Stimulated activated CD4-positive, alpha-beta T cell treated with anti-CD3 and anti-CD28 coated beads, Interleukin-1b, Interleukin-23, amount 100 ng/mL, for 4 hours (primary cell): Measurements from ENCODE around the gene ZDHHC14.

Source experiments
- DNase-seq, 2 donors: peaks; one replicate each; pipeline ENCODE4 v3.0.0-alpha.2; 2020; ENCODE audit warnings: low read depth in 2 of 2

The ZDHHC14 gene

DNA sequence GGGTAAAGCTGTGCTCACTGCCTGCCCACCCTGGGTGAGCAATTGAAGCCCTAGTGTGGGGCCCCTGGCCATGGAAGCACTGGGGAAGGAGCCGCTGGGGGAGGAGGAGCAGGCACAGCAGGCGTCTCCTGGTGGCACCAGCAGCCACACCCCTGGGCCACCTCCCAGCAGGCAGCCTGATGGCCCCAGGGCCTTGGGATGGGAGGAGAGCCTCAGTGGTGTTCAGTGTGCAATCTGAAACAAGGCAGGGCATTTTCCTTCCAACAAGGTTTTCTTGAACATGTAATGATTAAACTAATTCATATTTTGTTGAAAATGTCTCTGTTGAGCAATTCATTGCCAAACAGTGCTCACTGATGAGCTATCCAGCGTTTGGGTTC, 151.0 kb downstream of the ZDHHC14 start:
- DNase-seq, result no peak

DNA sequence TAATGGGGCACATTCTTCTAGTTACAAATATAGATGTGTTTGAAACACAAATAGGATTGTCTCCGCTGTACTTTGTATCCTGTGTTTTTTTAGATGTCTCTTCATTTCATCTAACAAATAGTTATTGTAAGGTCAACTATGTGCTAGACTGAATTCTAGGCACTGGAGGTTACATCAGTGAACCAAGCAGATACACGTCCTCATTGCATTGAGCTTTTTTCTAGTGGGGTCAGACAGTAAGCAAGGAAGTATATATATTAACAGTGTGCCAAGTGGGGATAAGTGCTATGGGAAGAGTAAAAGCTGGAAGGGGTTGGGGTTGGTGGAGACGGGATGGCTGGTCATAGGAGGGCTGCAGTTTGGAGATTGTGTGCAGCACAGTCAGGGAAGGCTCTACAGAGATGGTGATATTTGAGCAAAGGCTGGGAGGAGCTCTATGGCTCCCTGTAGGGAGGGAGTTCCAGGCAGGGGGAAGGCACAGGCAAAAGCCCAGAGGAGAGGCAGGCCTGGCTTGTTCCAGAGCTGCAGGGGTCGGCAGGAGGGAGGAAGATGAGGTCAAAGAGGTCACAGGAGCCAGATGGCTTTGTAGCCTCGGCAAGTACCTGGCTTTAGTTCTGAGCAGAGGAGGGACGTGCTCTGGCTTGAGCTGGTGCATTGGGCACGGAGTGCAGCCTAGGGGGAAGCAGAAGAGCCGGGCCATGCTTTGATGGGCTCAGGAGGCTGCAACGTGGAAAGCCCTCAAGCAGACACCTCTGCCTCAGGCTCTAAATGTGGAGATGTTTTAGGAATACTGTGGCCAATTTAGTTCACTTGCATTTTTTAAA, 152.3 kb downstream of the ZDHHC14 start:
- DNase-seq, result no peak

DNA sequence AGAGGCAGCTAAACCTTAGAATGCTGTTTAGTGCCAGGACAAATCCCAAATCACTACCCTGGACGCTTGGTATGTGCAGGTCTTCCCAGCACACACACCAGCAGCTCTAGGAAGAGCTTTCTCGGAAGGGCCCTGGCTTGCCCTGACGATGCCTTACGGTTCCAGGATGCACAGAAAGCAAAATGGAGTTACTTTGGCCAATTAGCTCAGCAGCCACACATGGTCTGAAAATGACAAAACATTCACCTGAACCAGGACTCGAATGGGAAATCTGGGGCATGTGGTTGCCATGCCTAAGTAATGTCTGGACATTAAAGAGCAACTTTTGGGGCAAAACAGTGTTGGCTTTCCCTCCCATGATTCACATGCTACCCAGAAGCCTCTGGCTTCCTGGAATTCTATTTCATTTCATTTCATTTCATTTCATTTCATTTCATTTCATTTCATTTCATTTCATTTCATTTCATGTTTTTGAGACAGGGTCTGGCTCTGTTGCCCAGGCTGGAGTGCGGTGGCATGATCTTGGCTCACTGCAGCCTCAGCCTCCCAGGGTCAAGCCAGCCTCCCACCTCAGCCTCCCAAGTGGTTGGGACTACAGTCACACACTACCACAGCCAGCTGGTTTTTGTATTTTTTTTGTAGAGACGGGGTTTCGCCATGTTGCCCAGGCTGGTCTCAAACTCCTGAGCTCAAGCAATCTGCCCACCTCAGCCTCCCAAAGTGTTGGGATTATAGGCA, 153.3 kb downstream of the ZDHHC14 start:
- no peak for DNase-seq

DNA sequence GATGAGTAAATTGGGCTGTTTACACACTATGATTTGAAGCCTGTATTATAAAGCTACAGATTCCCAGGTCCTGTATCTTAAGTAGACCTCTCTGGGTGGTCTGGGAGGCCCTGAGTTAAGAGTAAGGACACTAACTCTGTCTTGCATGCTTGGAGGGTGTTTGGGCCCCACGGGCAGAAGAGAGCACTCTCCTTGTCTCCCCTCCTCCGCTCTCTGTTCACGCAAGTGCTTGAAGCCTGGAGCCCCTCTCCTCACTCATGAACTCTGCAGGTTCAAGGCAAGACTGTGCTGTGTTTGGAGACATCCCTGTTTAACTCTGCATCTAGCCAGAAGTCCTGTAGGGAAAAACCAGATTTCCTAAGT, 154.0 kb downstream of the ZDHHC14 start:
- no peak for DNase-seq

DNA sequence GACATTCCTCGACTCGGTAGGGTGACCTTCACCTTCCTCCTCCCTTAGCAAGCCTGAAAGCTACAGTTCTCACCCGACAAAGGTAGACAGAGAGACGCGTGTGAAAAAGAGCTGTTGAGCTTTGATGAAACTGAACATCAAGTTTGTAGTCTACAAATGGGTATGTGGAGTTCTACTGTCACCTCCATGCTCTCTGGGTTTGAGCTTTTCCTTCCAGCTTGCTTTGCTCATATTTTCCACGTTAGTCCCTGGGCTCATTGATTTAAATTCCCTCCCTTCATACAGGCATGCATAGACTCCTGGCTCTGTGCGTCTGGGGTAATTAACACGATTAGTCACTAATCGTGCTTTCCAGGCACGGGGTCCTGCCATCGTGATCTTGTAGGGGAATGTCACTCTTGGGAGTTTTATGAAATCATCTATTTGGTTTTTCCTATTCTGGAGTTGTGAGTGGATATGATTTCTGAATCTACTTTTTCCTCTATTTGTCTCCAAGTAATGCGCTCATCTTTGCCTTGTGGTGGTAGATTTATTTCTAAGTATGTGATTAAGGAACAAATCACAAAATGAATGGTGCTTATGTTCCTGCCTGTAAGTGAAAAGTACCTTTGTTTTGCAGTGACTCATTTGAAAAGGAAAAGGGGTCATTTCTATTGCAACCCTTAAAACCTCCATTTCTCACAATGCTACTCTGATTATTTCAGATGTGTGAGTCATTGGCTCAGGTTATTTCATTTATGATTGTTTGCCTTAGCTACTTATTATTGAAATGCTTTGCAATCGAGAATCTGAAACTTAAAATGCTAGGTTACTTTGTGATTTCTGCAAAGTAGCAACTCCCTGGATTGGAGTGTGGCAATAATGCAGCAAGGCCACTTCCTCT, 154.6 kb downstream of the ZDHHC14 start:
- no peak for DNase-seq

DNA sequence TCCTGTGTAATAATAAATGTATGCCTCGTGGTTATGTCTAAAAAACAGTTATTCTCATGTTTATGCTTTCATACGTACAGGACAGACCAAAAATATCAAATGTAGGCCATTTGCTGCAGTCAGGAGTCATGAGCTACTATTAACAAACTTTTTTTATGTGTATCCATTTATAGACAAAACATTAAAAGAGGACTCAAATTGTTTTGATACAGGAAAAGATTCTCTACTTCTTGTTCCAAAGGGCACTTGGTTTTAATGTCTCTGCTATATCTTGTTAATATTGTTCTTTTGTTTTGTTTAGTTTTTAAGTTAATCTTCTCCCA, 155.2 kb downstream of the ZDHHC14 start:
- DNase-seq, result no peak

DNA sequence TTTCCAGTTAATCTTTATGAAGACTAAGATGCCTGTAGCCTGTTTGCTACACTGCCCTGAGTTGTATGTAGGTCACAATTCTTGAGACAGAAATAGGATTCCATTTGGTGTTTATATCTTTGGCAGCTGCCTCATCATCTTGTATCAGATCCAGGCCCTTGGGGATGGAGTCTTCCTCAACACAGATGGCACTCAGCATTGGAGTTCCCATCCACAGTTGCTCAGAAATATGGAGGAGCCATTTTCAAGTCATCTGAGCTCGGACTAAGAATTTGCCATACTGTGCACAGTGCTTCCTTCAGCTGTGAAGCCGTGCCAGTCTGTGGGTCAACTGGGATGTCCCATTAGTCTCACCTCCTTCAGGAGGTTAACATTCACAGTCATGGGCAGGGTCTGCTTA, 156.6 kb downstream of the ZDHHC14 start:
- no peak for DNase-seq

DNA sequence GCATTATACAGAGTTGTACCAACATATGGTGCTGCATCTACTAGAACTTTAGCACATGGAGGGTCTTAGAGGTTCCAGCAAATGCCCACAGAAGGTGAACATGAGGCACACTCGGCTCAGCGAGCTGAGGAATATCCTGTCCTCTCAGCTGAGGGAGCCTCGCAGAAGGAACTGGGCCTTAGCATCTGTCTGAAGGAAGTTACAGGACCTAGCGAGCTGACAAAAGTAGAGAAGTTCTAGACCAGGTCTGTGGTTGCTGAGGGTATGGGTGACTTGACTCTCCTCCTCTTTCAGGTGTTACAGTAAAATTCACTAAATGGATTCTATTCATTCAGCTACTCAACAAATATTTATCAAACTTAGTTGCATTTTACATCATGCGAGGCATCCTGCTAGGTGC, 157.2 kb downstream of the ZDHHC14 start:
- no peak for DNase-seq

DNA sequence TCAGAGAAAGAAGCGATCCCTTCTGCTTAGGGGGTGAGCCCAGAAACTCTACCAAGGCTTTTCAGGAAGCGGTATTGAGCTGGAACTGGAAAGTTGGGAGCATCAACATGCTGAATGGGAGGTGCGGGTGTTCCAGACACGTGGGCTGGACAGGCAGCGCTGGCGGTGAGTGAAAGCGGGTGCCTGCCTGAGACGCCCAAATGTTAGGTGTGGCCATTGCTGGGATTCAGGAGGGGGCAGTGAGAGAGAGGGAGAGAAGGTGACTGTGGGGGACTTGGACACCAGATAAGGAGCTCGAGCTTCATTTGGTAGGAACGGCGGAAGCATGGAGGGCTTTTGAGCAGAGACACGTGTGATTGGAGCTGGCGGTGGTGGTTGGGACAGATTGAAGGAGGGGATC, 157.7 kb downstream of the ZDHHC14 start:
- DNase-seq, result no peak

DNA sequence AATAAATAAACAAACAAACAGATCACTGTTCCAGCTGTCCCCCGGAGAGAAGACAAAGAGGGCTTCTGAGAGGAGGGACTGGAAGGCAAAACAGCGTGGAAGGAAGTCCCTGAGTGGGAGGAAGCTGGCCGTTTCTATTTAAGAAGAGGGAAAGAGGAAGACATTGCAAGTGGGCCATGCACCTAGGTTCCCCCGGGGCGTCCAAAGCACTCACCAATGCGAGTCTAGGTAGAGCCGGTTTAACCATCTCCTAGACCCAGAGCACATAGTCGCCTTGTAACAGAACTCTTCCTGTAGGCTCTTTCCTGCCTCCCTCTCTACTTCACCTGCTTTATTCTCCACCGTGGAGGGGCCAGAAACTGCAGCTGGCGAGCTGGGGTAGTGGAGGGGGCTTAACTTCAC, 158.4 kb downstream of the ZDHHC14 start:
- no peak for DNase-seq

DNA sequence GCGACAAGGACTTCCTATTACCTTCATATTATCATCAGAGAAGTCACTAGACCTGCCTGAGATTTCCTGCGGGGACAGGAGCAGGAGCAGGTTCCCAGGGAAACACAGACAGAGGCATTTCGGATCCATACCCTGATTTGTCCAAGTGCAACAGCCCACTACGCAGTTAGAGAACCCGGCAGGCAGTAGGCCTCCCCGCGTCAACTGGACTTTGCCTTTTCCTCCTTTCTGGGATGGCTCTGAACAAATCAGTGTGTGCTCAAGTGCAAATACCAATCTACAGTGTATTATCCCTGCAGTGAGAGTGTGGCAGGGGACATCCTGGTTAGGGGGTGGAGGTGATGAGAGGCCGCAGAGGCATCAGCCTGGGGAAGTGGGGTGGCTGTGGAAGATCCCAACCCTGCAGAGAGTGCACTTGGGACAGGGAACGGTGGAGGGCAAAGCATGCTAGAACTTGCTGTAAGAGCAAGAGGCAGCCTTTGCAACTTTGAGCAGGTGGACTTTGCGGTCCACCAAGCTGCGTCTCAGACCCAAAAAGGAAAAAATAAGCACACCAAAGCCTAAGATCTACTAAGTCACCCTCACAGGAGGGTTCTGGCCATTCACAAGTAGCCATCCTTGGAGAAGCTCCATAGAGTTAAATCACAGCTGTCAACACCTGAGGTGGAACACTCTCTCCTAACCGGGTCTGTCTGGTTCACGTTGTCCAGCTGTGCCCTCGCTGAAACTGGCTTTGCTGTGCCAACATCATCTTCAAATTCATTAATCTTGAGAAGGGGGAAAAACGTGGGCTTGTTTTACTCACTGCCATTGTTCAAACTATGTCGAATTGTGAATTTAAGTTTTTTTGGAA, 159.1 kb downstream of the ZDHHC14 start:
- DNase-seq, result no peak

DNA sequence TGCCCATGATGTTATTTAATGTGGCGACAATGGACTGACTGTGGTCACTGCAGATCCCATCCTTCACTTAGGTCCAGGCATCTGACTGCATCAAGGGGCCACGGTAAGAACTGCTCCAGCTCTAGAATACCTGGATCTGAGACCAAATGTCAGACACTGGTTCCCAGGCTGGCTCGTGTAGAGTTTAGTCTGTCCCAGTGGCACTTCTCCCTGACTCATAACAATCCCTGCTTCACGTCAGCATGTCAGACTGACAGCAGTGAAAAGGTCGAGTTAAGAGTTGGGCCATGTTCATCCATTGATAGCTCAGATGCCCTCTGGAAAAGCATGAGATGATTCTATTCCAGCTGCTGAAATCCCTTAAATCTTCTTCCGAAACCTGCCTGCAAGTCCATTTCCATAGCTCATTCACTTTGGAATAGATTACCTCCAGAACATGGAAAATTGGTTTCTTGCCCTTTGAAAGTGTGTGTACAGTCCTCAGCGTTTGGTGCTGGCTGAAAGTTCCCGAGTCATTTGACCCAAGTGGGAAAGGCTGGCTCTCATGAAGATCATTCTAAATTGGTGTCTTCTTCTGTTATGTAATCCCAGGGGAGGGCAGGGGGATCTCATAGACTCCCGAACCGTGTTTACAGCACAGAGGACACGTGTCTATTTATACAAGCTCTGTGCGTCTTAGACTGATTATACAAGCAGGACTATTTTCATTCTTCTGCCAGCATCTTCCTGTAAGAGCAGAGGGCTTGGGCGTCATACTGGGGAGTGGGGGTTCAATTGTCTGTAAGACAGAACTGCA, 160.8 kb downstream of the ZDHHC14 start:
- no peak for DNase-seq

DNA sequence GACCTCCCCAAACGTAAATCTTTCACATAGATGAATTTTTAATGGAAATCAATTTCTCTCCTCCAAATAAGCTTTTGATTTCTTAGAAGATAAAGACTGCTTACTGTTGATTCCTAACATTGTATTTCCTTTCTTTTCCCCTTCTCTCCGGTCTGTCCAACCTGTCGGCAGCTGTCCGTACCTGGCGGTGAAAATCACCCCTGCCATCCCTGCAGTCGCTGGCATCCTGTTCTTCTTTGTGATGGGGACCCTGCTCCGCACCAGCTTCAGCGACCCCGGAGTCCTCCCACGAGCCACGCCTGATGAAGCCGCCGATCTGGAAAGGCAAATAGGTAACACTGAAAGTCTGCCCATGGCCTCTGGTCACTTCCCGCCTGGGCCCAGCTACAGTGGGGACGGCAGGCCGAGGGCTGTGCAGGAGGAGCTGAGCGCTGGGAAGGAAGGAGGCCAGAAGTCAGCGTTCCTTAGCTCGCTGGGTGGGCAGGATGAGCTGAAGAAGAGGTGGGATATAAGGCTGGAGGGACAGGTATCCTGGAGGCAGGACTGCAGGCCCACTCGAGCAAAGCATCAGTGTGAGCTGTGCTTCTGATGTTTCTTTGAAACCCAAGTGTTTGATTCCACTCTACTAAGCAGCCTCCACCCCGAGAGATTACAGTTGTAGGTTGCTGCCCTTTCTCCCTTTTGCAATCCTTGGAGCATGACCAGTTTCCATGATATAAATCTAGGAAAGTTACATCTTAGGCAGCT, 161.6 kb downstream of the ZDHHC14 start:
- no peak for DNase-seq

DNA sequence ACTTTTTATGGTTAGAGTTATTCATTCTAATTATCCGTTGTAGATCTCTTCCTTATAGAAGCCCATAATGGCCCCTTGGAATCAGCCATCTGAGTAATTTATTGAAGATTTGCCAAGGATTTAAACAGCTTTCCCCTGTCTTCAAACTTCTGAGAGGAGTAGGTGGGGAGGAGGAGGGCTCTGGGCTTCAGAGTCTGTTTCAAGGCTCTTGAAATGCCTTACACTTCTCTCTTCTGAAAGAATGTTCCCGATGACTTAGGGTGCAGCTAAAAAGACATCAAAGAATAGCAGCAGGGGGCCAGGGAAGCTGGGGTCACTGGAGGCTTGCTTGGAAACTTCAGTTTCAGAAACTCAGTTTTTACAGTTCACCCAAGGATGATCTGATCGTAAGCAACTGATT, 165.3 kb downstream of the ZDHHC14 start:
- DNase-seq, result no peak

DNA sequence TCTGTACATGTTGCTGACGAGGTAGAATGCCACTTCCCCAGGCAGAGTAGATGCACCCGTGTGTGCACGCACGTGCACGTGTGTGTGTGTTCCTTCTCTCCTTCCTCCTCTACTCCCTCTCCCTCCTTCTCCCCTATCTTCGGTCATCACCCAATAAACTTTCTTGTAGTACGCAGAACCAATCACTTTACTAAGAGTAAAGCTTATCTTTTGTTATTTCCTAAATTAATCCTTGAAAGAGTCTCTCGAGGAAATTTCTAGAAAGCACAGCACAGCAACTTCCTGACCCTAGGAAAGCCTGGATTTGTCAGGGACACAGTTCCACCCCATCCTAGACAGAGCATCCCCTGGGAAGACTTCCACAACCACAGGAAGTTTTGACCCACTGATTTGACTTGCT, 166.1 kb downstream of the ZDHHC14 start:
- DNase-seq, result no peak

DNA sequence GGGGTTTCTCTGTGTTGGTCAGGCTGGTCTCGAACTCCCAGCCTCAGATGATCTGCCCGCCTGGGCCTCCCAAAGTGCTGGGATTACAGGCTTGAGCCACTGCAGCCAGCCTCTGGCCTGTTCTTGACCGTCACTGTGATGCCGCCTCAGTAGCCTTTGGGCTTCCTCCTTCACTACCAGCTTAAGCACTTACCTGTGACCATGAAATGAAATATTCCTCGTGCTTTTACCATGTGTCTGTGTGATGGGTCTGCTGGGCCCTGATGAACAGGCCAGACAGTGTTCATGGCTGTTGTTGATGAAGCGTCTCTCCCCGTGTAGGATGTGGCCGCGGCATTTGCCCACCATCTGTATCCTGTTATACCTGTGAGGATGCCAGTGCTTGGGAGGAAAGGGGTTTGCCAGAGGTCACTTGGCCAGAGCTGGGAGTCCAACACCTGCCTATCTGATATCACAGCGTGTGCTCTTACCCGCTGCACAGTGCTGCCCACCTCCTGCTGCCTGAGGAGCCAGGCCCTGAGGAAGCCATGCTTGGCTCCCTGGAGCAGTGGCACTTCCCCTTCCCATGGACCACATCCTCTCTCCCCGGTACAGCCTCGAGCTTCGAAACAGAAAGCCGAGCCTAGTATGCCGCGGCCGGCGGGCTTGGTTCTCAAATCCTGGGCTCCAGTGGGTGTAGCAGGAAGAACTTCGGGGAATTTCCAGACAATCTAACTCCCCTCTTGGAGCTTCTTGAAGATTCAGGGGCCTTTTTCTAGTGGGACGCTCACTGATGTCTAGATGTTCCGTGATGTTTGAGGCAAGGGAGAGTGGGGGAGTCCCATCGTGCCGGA, 167.9 kb downstream of the ZDHHC14 start:
- DNase-seq, result no peak

DNA sequence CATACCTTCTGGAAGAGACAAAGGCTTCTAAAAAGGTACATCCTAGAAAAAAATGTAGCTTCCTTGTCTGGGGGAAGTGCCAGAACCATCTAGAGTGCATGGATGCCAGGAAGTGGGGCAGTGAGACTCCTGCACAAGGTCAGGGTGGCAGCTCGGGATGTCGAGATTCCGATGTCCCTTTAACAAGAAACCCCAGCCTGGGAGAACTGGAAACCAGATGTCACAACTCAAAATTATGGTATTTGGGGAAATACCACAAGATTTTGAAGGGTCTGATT, 168.4 kb downstream of the ZDHHC14 start:
- no peak for DNase-seq

DNA sequence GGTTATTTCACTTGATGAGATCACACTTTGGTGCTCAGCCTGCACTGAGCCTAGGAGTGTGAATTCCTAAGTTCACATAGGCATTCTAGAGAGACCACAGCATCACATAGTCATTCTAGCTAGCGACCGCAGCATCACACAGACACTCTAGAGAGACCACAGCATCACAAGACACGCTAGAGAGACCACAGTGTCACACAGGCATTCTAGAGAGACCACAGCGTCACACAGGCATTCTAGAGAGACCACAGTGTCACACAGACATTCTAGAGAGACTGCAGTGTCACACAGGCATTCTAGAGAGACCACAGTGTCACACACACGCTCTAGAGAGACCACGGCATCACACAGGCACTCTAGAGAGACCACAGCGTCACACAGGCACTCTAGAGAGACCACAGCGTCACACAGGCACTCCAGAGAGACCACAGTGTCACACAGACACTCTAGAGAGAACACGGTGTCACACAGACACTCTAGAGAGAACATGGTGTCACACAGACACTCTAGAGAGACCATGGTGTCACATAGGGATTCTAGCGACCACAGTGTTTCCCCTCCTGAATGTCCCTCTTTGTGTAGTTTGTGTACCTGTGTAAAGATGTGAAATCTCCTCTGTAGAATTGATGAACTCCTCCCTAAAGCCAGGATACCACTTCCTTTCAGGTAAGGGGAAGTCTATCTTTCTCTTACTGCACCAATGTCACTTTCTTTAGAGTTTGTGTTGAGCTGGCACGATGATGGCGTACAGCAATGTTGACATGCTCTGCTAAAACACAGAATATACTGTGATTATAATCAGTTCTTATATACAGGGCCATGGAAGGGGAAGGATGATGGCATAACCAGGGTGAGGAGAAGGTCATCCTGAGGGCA, 169.4 kb downstream of the ZDHHC14 start:
- DNase-seq, result no peak
